GM06990 (cell line): Measurements from ENCODE around the gene UBE2K.

ENCODE experiments used
- DNase-seq: peaks from one replicate; pipeline ENCODE4 v3.0.0-alpha.2; 2011; ENCODE audit not compliant: insufficient read length; ENCODE audit errors: extremely low read depth
- H3K27me3 ChIP-seq: replicated peaks from 2 replicates; pipeline ENCODE4 v1.6.0; 2011; ENCODE audit warnings: low read length; ENCODE audit not compliant: control insufficient read depth, insufficient read depth
- H3K36me3 ChIP-seq: 2 replicates; pipeline ENCODE4 v1.5.1; 2011; ENCODE audit warnings: low read length; ENCODE audit not compliant: control insufficient read depth, insufficient read depth
- H3K4me3 ChIP-seq: replicated peaks from 2 replicates; pipeline ENCODE4 v1.5.1; 2011; ENCODE audit warnings: low read depth, mild to moderate bottlenecking, control low read depth, low read length
- CTCF ChIP-seq: IDR thresholded peaks from 2 replicates; pipeline ENCODE4 v1.5.1; 2011; ENCODE audit warnings: low read length, control low read depth, mild to moderate bottlenecking, inconsistent platforms; ENCODE audit not compliant: insufficient read depth, poor library complexity, severe bottlenecking

UBE2K gene

GRCh38 chr4:39825741-39826231, 127.8 kb downstream of the UBE2K start:
- DNase-seq = no peak
- Histone ChIP-seq H3K4me3 (no peak overlapping the region), H3K27me3 (no peaks in the 10 kb centered on the region), H3K36me3 (peaks cover 2% of the 10 kb centered on the region)
- TF ChIP-seq CTCF = no peak
